Measurements from ENCODE around the gene TRIM13.

The TRIM13 gene

GRCh38 chr13:49958321-49958720, 38.5 kb upstream of the TRIM13 start:
- DNase-seq (ENCODE audit: low read depth), result no peak

GRCh38 chr13:49967456-49967855, 29.4 kb upstream of the TRIM13 start:
- TF ChIP-seq CTCF (IDR thresholded peaks at IDR 0.05; ENCODE audit: control insufficient read depth, insufficient read depth, low read depth, low read length, missing control alignments), result no peak
- no peak overlapping the region for H3K4me3 ChIP-seq (ENCODE audit: control insufficient read depth, low read depth, low read length)
- no peak for DNase-seq (ENCODE audit: low read depth)

More at GRCh38 chr13:49958321-49958720, 38.5 kb upstream of the TRIM13 start:
- no peak for TF ChIP-seq CTCF (IDR thresholded peaks at IDR 0.05; ENCODE audit: control insufficient read depth, insufficient read depth, low read depth, low read length, missing control alignments)
- no peak overlapping the region for H3K4me3 ChIP-seq (ENCODE audit: control insufficient read depth, low read depth, low read length)

- no peak for TF ChIP-seq CTCF (IDR thresholded peaks at IDR 0.05; ENCODE audit: control insufficient read depth, insufficient read depth, low read depth, low read length, missing control alignments)
- H3K4me3 ChIP-seq (ENCODE audit: control insufficient read depth, low read depth, low read length), result no peak overlapping the region
- no peak for DNase-seq (ENCODE audit: low read depth)
Observed at GRCh38 chr13:49972709-49973108, 24.1 kb upstream of the TRIM13 start.

- DNase-seq (ENCODE audit: low read depth), result no peak
- H3K4me3 ChIP-seq (ENCODE audit: control insufficient read depth, low read depth, low read length), result no peak overlapping the region
- no peak for TF ChIP-seq CTCF (IDR thresholded peaks at IDR 0.05; ENCODE audit: control insufficient read depth, insufficient read depth, low read depth, low read length, missing control alignments)
Observed at GRCh38 chr13:49975826-49976225, 21.0 kb upstream of the TRIM13 start.

- peak; percentile 89 for TF ChIP-seq CTCF (IDR thresholded peaks at IDR 0.05; ENCODE audit: control insufficient read depth, insufficient read depth, low read depth, low read length, missing control alignments)
- no peak overlapping the region for H3K4me3 ChIP-seq (ENCODE audit: control insufficient read depth, low read depth, low read length)
- DNase-seq (ENCODE audit: low read depth), result no peak
Observed at GRCh38 chr13:49976314-49977258, 20.3 kb upstream of the TRIM13 start.

GRCh38 chr13:49977992-49978391, 18.9 kb upstream of the TRIM13 start:
- DNase-seq (ENCODE audit: low read depth), result no peak
- no peak overlapping the region for H3K4me3 ChIP-seq (ENCODE audit: control insufficient read depth, low read depth, low read length)
- no peak for TF ChIP-seq CTCF (IDR thresholded peaks at IDR 0.05; ENCODE audit: control insufficient read depth, insufficient read depth, low read depth, low read length, missing control alignments)

Measured in AG09309 (cell line).